ENCODE results near the gene FNDC7. TPM values are rescaled to one million over a fixed set of nuclear protein-coding genes. Genes with fewer than 3 reads are reported as not detected.

The FNDC7 gene
- total and polyA plus RNA-seq, 9 of the 15 experiments (the other 6 are each of a cell fraction or from before 2014, with no cell fraction given), result not detected

DNA sequence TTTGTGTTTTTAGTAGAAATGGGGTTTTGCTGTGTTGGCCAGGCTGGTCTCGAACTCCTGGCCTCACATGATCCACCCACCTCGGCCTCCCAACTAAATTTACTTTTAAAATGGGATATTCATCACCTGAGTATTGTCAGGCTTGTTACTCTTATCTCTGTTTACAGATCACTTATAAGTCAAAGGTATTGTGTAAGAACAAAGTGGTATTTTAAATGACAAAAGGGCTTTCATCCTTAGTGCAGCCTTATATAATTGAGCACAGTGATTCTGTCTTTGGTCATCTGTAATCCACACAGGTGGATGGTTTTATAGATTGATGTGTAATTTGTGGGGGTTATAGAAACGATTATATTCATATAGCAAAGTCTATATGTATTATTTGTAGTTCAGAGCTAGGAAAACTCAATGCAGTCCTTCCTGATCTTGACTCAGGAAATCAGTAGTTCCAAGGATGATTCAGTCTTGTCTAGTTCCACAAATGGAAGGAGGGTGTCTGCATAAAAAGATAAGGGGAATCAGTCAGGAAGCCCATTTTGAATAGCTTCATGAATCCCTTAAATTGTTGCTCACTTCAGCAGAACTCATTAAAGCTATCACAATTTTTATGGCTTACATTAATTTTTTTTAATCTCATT is 68.3 kb downstream of the FNDC7 start (continued):
- peak; percentile 43; the same call in 1 of the 2 replicates for TF ChIP-seq JUN (IDR thresholded peaks at IDR 0.05; ENCODE audit: borderline replicate concordance, low read depth, low read length)
- no peak for TF ChIP-seq JUN (CRISPR knock-in tag; IDR thresholded peaks at IDR 0.05; ENCODE audit: borderline replicate concordance)
- TF ChIP-seq, protein P1, sequence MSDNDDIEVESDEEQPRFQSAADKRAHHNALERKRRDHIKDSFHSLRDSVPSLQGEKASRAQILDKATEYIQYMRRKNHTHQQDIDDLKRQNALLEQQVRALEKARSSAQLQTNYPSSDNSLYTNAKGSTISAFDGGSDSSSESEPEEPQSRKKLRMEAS (CRISPR knock-in tag; IDR thresholded peaks at IDR 0.05), result no peak
- TF ChIP-seq COPS2 (conservative IDR thresholded peaks at IDR 0.05), result no peak
- TF ChIP-seq, protein P2, sequence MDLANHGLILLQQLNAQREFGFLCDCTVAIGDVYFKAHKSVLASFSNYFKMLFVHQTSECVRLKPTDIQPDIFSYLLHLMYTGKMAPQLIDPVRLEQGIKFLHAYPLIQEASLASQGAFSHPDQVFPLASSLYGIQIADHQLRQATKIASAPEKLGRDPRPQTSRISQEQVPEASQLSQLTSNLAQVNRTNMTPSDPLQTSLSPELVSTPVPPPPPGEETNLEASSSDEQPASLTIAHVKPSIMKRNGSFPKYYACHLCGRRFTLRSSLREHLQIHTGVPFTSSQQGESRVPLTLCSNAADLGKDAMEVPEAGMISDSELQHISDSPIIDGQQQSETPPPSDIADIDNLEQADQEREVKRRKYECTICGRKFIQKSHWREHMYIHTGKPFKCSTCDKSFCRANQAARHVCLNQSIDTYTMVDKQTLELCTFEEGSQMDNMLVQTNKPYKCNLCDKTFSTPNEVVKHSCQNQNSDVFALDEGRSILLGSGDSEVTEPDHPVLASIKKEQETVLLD (IDR thresholded peaks at IDR 0.05), result no peak
- no peak for TF ChIP-seq WHSC1 (IDR thresholded peaks at IDR 0.05; ENCODE audit: low read length)
- TF ChIP-seq FOSL1 (tag; conservative IDR thresholded peaks at IDR 0.05), result peak; percentile 92
- TF ChIP-seq BCL6 (CRISPR knock-in tag; IDR thresholded peaks at IDR 0.05), result no peak
- TF ChIP-seq, protein P3, sequence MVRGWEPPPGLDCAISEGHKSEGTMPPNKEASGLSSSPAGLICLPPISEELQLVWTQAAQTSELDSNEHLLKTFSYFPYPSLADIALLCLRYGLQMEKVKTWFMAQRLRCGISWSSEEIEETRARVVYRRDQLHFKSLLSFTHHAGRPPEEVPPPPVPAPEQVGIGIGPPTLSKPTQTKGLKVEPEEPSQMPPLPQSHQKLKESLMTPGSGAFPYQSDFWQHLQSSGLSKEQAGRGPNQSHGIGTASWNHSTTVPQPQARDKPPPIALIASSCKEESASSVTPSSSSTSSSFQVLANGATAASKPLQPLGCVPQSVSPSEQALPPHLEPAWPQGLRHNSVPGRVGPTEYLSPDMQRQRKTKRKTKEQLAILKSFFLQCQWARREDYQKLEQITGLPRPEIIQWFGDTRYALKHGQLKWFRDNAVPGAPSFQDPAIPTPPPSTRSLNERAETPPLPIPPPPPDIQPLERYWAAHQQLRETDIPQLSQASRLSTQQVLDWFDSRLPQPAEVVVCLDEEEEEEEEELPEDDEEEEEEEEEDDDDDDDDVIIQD (CRISPR knock-in tag; IDR thresholded peaks at IDR 0.05), result no peak
- TF ChIP-seq CSDE1 (IDR thresholded peaks at IDR 0.05), result no peak
- TF ChIP-seq SIN3A (IDR thresholded peaks at IDR 0.05; ENCODE audit: borderline replicate concordance in 2 of 2, control insufficient read depth in 1 of 2, low read depth in 2 of 2, low read length in 2 of 2), result no peak
- no peak for TF ChIP-seq CEBPG (CRISPR knock-in tag; IDR thresholded peaks at IDR 0.05)
- peak in 1 of 2 experiments; percentile 84; a peak in 2 of 4 replicates for TF ChIP-seq CEBPG (tag; conservative IDR thresholded peaks at IDR 0.05 in 1 of 2, IDR thresholded peaks at IDR 0.05 in 1 of 2)
- TF ChIP-seq ZNF280B (CRISPR knock-in tag; IDR thresholded peaks at IDR 0.05), result no peak
- TF ChIP-seq RFX1 (IDR thresholded peaks at IDR 0.05), result no peak
- TF ChIP-seq MECOM (CRISPR knock-in tag; IDR thresholded peaks at IDR 0.05), result no peak
- TF ChIP-seq SMARCE1 (IDR thresholded peaks at IDR 0.05), result peak; percentile 81
- no peak for TF ChIP-seq HDAC8 (tag; IDR thresholded peaks at IDR 0.05)
- TF ChIP-seq, protein P4, sequence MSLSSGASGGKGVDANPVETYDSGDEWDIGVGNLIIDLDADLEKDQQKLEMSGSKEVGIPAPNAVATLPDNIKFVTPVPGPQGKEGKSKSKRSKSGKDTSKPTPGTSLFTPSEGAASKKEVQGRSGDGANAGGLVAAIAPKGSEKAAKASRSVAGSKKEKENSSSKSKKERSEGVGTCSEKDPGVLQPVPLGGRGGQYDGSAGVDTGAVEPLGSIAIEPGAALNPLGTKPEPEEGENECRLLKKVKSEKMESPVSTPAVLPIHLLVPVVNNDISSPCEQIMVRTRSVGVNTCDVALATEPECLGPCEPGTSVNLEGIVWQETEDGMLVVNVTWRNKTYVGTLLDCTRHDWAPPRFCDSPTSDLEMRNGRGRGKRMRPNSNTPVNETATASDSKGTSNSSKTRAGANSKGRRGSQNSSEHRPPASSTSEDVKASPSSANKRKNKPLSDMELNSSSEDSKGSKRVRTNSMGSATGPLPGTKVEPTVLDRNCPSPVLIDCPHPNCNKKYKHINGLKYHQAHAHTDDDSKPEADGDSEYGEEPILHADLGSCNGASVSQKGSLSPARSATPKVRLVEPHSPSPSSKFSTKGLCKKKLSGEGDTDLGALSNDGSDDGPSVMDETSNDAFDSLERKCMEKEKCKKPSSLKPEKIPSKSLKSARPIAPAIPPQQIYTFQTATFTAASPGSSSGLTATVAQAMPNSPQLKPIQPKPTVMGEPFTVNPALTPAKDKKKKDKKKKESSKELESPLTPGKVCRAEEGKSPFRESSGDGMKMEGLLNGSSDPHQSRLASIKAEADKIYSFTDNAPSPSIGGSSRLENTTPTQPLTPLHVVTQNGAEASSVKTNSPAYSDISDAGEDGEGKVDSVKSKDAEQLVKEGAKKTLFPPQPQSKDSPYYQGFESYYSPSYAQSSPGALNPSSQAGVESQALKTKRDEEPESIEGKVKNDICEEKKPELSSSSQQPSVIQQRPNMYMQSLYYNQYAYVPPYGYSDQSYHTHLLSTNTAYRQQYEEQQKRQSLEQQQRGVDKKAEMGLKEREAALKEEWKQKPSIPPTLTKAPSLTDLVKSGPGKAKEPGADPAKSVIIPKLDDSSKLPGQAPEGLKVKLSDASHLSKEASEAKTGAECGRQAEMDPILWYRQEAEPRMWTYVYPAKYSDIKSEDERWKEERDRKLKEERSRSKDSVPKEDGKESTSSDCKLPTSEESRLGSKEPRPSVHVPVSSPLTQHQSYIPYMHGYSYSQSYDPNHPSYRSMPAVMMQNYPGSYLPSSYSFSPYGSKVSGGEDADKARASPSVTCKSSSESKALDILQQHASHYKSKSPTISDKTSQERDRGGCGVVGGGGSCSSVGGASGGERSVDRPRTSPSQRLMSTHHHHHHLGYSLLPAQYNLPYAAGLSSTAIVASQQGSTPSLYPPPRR (CRISPR knock-in tag; IDR thresholded peaks at IDR 0.05; ENCODE audit: borderline replicate concordance), result no peak
- no peak for TF ChIP-seq NCOA1 (IDR thresholded peaks at IDR 0.05; ENCODE audit: low read depth)
